T-helper 1 cell (primary cell): ENCODE data around the gene ZNF343.
A peak's percentile ranks its signal among the peaks of the same experiment; 100 is the strongest.
"Not testable (repeated sequence)": the region's sequence is repeated elsewhere in the genome, so short reads cannot be mapped to it uniquely, and the experiment has no call there.

Experiments
- DNase-seq, 5 donors: peaks; one replicate each; pipeline ENCODE4 v3.0.0-alpha.2; 2012 to 2020
- total RNA-seq, 4 donors: gene quantifications; one replicate each; lab custom pipeline; 2026; lab: John Stamatoyannopoulos, UW

ZNF343 gene
- total RNA-seq: 5.8 to 11.0 (median 10.7) reads per million in 4 donors

- peak; percentile 36 to 85 (median 66) for DNase-seq
These were observed at the start of gene ZNF343 for GRCh38 chr20:2508631-2509467. TSS of gene ZNF343 (minus strand) at chr20:2508915. CDS start at chr20:2493895, 15,020 bp downstream.

DNA sequence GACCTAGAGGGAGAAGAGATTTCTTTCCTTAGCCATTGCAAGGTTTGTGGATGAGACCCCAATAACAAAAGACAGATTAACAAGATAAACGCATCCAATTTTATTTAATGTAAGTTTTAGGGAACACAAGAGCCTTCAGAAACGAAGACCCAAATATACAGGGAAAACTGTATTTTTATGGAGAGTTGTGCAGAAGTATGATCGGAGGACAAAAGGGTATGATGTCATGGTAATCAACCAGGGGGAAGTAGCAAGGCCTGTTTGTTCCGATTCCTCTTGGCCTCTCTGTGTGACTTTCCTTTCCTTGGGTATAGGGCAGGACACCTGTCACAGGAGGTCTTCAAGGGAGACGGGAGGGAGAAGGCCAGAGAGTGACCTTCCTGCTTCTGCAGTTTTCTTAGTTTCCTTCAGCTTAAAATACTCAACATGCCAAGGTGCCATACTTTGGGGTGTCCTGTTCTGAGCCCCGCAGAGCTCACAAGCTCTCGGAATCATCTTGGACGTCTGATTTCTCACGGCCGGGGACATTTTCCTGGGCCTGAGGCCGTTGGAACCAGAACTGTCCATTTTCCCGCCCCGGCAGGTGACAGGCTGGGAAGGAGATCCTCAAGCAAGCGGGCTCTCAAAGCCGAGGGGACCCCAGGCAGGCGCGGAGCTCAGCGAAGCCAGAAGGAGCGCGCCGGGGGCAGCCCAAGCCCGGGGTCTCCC, 49.3 kb upstream of the ZNF343 start:
- DNase-seq: no peak

- no peak for DNase-seq
These were observed 36.9 kb upstream of the ZNF343 start for GRCh38 chr20:2545594-2545993.

DNA sequence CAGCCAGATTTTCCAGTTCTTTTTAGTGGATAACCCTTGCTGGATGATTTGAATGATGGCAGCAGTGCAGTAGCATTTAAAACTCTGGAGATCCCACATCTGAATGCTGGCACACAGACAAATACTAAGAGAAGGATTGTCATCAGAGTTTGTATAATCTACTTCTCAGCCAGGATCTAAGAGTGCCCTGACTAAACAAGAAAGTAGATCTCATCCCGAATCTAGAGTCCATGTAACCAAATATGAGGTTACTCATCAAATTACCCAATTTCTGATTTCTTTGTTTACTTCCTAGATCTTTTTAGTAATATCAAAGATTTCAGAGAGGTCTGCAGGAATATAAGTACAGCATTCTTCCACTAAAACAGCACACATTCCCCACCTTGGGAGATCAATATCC, 35.5 kb upstream of the ZNF343 start:
- DNase-seq: no peak

- no peak for DNase-seq
These were observed 33.6 kb upstream of the ZNF343 start for GRCh38 chr20:2542361-2542760.

DNA sequence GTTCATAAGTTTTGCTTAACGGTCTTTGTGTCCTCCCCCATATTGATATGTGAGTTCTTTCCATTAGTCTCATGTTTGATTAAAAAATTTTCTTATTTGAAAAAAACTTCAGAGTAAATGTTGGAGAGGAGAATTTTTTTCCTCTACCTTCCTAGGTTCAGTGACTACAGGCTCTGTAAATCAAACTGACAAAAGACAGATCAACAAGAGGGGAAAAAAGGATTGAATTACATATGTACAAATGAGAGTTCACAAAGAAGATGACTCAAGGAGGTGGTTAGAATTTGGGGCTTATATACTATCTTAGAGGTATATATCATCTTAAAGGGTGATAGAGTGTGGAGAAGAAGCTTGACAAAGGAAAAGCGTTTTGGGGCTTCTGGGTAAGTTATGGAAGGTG, 33.2 kb upstream of the ZNF343 start:
- DNase-seq: no peak

GRCh38 chr20:2538931-2539720, 30.4 kb upstream of the ZNF343 start:
- no peak for DNase-seq

GRCh38 chr20:2538356-2538755, 29.6 kb upstream of the ZNF343 start:
- DNase-seq: no peak

- DNase-seq: no peak
These were observed 28.4 kb upstream of the ZNF343 start for GRCh38 chr20:2537101-2537500.

- DNase-seq: no peak
These were observed 27.9 kb upstream of the ZNF343 start, which contains the start of gene TMC2 for GRCh38 chr20:2536560-2536986. TSS of gene TMC2 (plus strand) at chr20:2536573. CDS start at chr20:2536622, 49 bp downstream.

GRCh38 chr20:2535711-2536559, 27.2 kb upstream of the ZNF343 start:
- DNase-seq: no peak

DNA sequence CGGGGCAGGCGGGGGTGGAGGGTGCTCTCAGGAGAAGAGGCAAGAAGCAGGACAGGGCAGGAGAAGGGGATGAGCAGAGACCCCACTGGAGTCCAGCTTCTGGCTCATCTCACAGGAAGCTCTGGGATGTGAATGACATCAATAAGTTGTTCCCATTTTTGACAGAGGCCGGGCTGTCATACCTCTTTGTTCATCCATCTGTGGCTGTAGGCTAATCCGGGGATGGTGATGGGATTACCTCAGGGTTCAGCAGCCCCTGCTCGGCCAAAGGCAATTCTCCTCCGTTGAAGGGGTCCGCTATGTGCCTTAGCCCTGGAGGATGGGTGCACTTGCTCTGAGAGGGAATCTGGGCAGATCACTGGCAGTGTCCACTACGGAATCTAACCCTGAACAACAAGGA, 24.4 kb upstream of the ZNF343 start:
- DNase-seq: no peak

DNA sequence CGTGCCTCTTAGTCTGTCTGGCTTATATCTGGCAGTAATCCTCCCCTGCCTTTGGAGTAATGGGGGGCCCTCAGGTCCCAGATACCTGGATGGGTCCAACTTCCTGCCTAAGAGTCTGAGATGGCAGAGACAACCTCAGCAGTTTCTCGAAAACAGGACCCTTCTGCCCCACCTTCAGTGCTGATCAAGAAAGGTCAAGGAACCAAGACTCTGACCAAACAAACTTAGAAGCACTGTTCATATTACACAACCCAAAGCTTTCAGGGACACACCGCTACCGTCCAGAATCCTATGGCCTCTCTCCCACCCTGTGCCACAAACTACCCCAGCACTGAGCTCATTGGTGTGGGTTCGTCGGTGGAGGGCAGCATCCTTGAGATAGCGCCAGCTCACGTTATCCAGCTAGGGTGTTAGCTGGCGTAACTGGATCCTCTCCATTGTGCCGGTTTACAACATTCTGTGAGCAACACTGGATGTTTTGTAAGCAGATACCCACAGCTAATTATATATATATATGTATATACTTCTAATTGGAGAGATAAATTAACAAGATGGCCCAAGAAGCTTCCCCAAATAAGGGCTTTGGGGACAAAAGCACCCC, 20.1 kb upstream of the ZNF343 start:
- DNase-seq: no peak

- DNase-seq: no peak
These were observed 19.0 kb upstream of the ZNF343 start for GRCh38 chr20:2527762-2528161.

- DNase-seq: not testable (repeated sequence)
These were observed 17.5 kb upstream of the ZNF343 start for GRCh38 chr20:2526218-2526583.

DNA sequence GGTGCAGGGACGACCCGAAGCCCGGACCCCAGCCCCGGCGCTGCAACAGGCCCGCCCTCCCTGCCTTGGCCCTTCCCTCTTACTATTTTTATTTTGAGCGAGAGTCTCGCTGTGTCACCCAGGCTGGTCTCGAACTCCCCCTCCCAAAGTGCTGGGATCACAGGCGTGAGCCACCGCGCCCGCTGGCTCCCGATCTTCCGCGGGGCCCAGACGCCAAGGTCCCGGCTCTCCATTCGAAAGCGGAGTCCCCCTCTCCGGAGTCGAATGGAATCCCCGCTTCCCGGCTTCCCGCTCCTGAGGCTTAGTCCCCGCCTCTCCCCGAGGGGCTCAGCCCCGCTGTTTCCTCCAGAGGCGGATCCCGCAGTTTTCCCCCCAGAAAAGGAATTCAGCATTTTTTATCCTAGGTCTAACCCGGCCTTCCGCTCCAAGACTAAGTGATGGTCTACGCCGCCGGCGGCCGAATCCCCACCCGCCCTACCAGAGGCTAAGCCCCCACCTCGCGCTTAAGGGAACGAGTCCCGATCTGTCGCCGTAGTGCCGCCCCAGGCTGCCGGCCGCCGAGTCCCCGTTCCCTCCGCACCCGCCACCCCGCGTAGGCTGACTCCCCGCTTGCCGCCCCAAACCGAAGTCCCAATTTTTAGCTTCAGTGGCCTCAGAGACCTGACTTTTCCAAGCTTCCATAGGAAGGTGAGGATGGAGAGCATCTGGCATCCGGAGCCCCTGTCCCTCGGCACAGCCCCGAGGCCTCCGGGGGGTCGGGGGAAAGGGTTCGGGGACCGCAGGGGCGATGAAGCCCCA, 16.2 kb upstream of the ZNF343 start:
- peak in 3 of 5 donors; percentile 16 to 41 (median 23) for DNase-seq

GRCh38 chr20:2523919-2524708, 15.4 kb upstream of the ZNF343 start:
- peak; percentile 72 to 88 (median 83) for DNase-seq

GRCh38 chr20:2522826-2523429, 14.2 kb upstream of the ZNF343 start:
- DNase-seq: peak in 1 of 5 donors; percentile 24
